A673 (cell line): ENCODE measurements around the gene FAM98C.

ENCODE experiments used
- EZH2 ChIP-seq: fragments of 200-600 bp; sonication (generic); IDR thresholded peaks from 2 replicates; pipeline ENCODE4 v1.6.1; 2017; ENCODE audit warnings: borderline replicate concordance, low read depth, mild to moderate bottlenecking, mixed read lengths, antibody characterized with exemption, low read length; ENCODE audit not compliant: poor library complexity, severe bottlenecking
- TF ChIP-seq, protein P1 (sequence below): fragments of 300-800, 200-600 bp; sonication (generic); conservative IDR thresholded peaks from 2 replicates; pipeline ENCODE4 v1.5.1; 2017; ENCODE audit warnings: low read depth, mild to moderate bottlenecking, antibody characterized with exemption, low read length, moderate library complexity, mixed read lengths

GRCh38 chr19:38389101-38389925, 13.6 kb upstream of the FAM98C start:
- TF ChIP-seq, protein P1, sequence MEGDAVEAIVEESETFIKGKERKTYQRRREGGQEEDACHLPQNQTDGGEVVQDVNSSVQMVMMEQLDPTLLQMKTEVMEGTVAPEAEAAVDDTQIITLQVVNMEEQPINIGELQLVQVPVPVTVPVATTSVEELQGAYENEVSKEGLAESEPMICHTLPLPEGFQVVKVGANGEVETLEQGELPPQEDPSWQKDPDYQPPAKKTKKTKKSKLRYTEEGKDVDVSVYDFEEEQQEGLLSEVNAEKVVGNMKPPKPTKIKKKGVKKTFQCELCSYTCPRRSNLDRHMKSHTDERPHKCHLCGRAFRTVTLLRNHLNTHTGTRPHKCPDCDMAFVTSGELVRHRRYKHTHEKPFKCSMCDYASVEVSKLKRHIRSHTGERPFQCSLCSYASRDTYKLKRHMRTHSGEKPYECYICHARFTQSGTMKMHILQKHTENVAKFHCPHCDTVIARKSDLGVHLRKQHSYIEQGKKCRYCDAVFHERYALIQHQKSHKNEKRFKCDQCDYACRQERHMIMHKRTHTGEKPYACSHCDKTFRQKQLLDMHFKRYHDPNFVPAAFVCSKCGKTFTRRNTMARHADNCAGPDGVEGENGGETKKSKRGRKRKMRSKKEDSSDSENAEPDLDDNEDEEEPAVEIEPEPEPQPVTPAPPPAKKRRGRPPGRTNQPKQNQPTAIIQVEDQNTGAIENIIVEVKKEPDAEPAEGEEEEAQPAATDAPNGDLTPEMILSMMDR = no peak
- no peak for TF ChIP-seq EZH2
